Natural killer cell treated with Interleukin-12 subunit alpha and Interleukin-12 subunit beta and Interleukin-15 and Interleukin-18, amount 100 ng/mL, for 72 hours (primary cell): Measurements from ENCODE around the gene NT5E. TPM values are rescaled to one million over a fixed set of nuclear protein-coding genes. Genes with fewer than 3 reads are reported as not detected.

ENCODE experiments used
- ATAC-seq, 2 donors: fragments of 150-1000 bp; cut with Tn5 transposase in 1 of 2; sonication (Bioruptor Pico), chemical (Tn5 transposase) in 1 of 2; 2 replicates each; pipeline ENCODE4 v1.10.0; 2021
- DNase-seq: peaks from one replicate; pipeline ENCODE4 v3.0.0; 2022; ENCODE audit warnings: low spot score
- H3K27ac Mint-ChIP-seq, 2 donors: 1 replicate in 1 of 2; 2 replicates in 1 of 2; pipeline ENCODE4 v1.8.0; 2022; ENCODE audit warnings: mixed read lengths in 2 of 2, mild to moderate bottlenecking in 1 of 2, moderate library complexity in 1 of 2
- H3K27me3 Mint-ChIP-seq, 2 donors: 1 replicate in 1 of 2; 2 replicates in 1 of 2; pipeline ENCODE4 v1.8.0; 2022; ENCODE audit warnings: mixed read lengths in 2 of 2
- H3K36me3 Mint-ChIP-seq: one replicate; pipeline ENCODE4 v1.8.0; 2022; ENCODE audit warnings: mixed read lengths
- H3K4me1 Mint-ChIP-seq, 2 donors: 1 replicate in 1 of 2; 2 replicates in 1 of 2; pipeline ENCODE4 v1.8.0; 2022; ENCODE audit warnings: low read depth in 2 of 2, mixed read lengths in 2 of 2, mild to moderate bottlenecking in 1 of 2
- H3K4me3 Mint-ChIP-seq: one replicate; pipeline ENCODE4 v1.8.0; 2022; ENCODE audit warnings: mixed read lengths
- H3K9me3 Mint-ChIP-seq: 2 replicates; pipeline ENCODE4 v1.8.0; 2022; ENCODE audit warnings: mixed read lengths
- total RNA-seq, 2 donors: library from RNA; stranded (reverse); gene quantifications; one replicate each; pipeline ENCODE4 v1.2.3, GENCODE V29; 2022

The NT5E gene
- total RNA-seq, 2 donors from 2014 or later: 0.56 TPM; not detected in 1

DNA sequence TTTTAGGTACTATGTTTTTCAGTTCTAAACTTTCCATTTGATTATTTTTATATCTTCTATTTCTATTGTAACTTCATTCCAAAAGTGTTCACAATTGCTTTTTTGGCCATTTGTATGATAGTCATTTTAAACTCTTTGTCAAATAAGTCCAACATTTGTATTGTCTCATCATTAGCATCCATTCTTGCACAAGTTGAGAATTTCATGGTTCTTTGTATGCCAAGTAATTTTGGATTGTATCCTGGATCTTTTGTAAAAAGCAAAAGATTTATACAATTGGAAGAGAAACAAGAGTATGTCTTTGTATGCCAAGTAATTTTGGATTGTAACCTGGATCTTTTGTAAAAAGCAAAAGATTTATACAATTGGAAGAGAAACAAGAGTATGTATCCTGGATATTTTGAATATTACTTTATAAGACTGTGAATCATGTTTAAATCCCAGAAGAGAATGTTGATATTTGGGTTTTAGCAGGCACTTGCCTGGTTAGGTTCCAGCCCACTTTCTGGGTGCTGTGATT lies 36.9 kb upstream of the NT5E start:
- no peak overlapping the region for H3K27ac Mint-ChIP-seq
- peaks cover 17 to 36% of the 10 kb centered on the region in 2 donors for H3K27me3 Mint-ChIP-seq
- H3K4me1 Mint-ChIP-seq: no peaks in the 10 kb centered on the region
- DNase-seq: no peak
- H3K9me3 Mint-ChIP-seq: no peaks in the 10 kb centered on the region
- ATAC-seq: no peak
- H3K36me3 Mint-ChIP-seq: no peaks in the 10 kb centered on the region
- H3K4me3 Mint-ChIP-seq: no peak overlapping the region

DNA sequence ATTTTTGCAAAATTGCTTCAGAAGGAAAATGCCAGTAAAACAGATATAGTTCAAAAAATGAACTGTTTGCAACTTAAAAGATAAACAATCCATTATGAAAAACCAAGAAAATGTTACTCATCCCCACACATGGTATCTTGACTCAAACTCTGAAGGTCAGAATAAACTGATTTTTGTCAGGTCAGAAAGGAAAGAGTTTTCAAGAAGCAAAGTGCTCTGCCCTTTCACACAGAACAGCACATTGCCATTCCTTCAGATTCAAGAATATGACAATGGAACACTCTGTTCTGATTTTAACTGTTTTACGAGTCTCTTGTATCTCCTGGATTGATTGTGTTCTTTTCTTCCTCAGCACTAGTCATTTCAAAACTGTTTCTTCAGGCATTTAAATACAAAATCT lies 33.8 kb upstream of the NT5E start:
- ATAC-seq (no peak), DNase-seq (no peak)
- Mint-ChIP-seq H3K27me3 (peaks cover 19 to 38% of the 10 kb centered on the region in 2 donors), H3K36me3 (no peaks in the 10 kb centered on the region), H3K4me1 (peaks cover 0 to 5% of the 10 kb centered on the region in 2 donors), H3K4me3 (no peak overlapping the region), H3K27ac (no peak overlapping the region), H3K9me3 (no peaks in the 10 kb centered on the region)

DNA sequence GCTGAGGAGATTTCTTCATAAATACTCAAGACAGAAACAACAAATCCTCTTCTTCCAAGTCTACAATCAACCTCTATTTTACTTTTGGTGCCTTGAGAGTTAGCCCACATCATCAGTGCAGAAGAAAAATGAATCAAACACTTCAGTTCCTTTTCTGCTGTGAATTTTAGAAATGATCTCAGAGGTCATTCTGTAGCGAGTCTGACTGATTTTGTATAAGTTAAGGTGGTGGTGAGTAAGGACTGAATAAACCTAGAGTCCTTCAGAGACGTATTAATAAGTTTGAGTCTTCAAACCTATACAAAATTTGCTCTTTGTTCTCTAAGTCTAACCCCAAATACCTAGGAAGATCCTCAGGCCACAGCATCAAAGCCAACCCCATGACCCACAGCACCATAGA lies 33.1 kb upstream of the NT5E start:
- no peaks in the 10 kb centered on the region for H3K9me3 Mint-ChIP-seq

DNA sequence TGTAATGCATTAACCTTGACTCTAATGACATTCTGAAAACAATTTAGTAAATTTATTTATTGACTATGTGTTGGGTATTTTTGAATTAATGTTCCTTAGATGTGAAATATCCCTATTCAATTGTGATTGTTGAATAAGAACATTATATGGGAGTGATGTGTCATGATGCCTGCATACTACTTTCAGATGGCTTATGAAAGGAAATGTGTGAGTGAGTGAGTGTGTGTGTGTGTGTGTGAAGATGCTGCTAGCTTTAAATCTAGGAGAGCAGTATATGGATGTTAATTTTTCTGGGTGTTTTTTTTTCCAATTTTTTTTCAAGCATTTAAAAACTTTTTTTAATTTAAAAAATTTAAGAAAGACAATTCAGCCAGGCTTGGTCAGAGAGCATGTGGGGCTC lies 32.5 kb upstream of the NT5E start:
- Mint-ChIP-seq H3K36me3 (no peaks in the 10 kb centered on the region), H3K27ac (no peak overlapping the region), H3K9me3 (no peaks in the 10 kb centered on the region), H3K4me3 (no peak overlapping the region), H3K4me1 (peaks cover 0 to 5% of the 10 kb centered on the region in 2 donors), H3K27me3 (peaks cover 22 to 47% of the 10 kb centered on the region in 2 donors)
- DNase-seq (no peak), ATAC-seq (no peak)

More for the DNA sequence above, 33.1 kb upstream of the NT5E start:
- Mint-ChIP-seq H3K36me3 (no peaks in the 10 kb centered on the region), H3K4me1 (peaks cover 0 to 5% of the 10 kb centered on the region in 2 donors), H3K4me3 (no peak overlapping the region), H3K27me3 (peaks cover 22 to 44% of the 10 kb centered on the region in 2 donors), H3K27ac (no peak overlapping the region)
- DNase-seq (no peak), ATAC-seq (no peak)

DNA sequence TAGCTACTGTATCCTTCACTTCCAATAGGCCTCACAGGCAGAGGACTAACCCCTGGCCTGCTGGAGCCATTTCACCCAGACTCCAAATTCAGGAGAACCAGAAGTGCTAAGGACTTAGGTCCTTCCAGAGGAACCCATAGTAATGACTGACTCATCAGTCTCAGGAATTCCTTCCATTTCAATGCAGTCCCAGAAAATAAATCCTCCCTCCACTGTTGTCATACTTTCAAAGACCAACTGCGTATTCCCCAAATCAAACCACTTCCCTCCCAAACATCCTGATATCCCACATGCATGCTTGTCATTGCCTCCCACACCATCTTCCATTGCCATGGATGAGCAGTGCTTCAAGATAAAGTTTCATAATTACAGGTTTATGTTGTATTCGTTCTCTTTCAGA lies 31.8 kb upstream of the NT5E start:
- Mint-ChIP-seq H3K9me3 (no peaks in the 10 kb centered on the region), H3K4me3 (no peak overlapping the region)

DNA sequence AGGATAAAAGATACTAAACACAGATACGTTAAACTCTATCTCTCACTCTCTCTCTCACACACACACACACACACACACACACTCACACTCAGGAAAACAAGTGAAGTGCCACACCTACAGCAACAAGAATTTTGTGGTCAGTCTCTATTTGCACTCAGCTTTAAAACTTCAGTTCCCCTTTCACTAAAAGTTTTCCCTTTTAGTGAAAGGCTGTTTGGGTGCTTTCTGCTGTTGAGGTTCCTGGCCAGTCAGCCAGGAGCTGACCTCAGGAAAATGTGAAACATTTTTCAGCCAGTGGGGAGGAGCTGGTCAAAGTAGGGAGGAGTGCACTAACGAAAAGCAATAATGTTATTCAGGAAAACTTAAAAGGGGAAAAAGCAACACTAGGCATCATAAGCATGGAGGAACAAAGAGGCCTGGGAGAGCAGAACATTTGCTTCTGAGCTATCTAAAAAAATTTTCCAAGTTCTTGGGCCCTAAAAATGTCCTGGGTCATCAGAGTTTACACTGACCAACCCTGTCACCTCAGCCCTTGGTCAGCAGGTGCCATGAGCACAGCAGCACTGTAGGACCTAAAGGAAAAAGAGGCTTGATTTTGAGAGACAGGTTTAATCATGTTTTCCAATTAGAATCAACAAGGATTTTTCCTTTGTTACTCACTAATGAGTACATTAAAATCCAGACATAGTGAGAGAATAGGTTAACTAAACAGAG lies 30.7 kb upstream of the NT5E start:
- Mint-ChIP-seq H3K36me3 (no peaks in the 10 kb centered on the region), H3K9me3 (no peaks in the 10 kb centered on the region), H3K4me3 (no peak overlapping the region), H3K27me3 (peaks cover 17 to 41% of the 10 kb centered on the region in 2 donors), H3K4me1 (peaks cover 0 to 5% of the 10 kb centered on the region in 2 donors), H3K27ac (no peak overlapping the region)
- no peak for DNase-seq
- ATAC-seq: no peak

More for the DNA sequence above, 31.8 kb upstream of the NT5E start:
- Mint-ChIP-seq H3K36me3 (no peaks in the 10 kb centered on the region), H3K4me1 (peaks cover 0 to 5% of the 10 kb centered on the region in 2 donors), H3K27ac (no peak overlapping the region), H3K27me3 (peaks cover 17 to 42% of the 10 kb centered on the region in 2 donors)
- DNase-seq: no peak
- ATAC-seq: no peak

DNA sequence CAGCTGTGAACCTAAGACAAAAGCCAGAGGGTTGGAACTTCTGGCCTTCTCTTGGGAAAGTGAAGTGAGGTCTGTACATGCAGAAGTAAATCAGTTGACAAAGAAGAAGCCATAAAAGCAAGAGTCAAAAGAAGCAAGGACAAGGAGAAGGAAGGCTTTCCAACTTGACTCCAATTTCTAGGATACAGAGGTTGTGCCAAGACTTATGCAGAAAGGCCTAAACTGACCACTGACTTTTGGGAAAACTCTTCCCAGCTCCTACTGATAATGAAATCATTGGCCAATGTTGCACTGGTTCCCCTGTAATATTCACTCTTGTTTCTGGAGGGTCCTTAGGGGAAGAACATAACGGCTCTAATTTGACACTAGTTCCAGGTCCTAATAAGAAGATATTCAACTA lies 29.3 kb upstream of the NT5E start:
- H3K27me3 Mint-ChIP-seq: peaks cover 17 to 50% of the 10 kb centered on the region in 2 donors
- no peak overlapping the region for H3K4me3 Mint-ChIP-seq
- peaks cover 4% of the 10 kb centered on the region for H3K9me3 Mint-ChIP-seq
- ATAC-seq (no peak), DNase-seq (no peak)
- peaks cover 0 to 5% of the 10 kb centered on the region in 2 donors for H3K4me1 Mint-ChIP-seq
- peaks cover 12% of the 10 kb centered on the region for H3K36me3 Mint-ChIP-seq
- H3K27ac Mint-ChIP-seq: no peak overlapping the region

DNA sequence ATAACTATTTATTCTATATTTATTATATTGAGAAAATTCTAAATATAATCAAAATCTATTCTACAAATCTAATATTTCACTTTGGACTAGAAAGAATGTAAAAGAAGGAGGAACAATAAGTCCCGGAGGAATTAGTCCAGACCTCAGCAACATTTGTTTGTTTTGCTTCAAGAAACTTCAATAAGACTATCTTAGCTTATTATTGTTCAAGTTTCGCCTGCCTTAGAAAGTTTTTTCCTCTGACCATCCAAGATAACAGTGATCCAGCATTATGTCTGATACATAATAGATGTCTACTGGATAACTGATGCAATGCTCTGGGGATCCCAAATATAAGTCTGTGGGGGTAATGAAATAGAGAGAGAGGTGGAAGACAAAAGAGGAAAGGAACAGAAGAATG lies 28.7 kb upstream of the NT5E start:
- peaks cover 12% of the 10 kb centered on the region for H3K36me3 Mint-ChIP-seq
- DNase-seq (no peak), ATAC-seq (no peak)
- H3K27me3 Mint-ChIP-seq: peaks cover 15 to 46% of the 10 kb centered on the region in 2 donors
- H3K4me3 Mint-ChIP-seq: no peak overlapping the region
- peaks cover 0 to 5% of the 10 kb centered on the region in 2 donors for H3K4me1 Mint-ChIP-seq
- H3K9me3 Mint-ChIP-seq: peaks cover 4% of the 10 kb centered on the region
- no peak overlapping the region for H3K27ac Mint-ChIP-seq

DNA sequence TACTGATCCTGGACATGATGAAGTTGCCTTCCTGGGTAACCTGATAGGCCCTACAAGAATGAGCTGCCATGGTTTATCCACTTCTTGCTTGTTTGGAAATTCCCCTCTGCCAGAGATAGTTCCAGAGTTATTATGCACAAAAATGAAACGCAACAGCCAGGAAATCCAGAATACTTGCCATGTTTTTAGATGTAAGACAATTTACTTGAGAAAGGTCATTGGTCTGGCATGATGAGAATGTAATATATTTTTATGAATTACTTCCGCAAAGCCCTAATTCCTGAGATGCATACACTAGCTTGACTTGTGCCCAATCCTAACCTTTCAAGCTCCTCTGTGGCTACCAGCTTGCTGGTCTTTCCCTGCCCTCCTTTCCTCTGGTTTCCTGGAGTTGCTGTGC lies 27.9 kb upstream of the NT5E start:
- H3K9me3 Mint-ChIP-seq: peaks cover 4% of the 10 kb centered on the region
- no peak for DNase-seq
- ATAC-seq: no peak
- H3K4me1 Mint-ChIP-seq: peaks cover 0 to 5% of the 10 kb centered on the region in 2 donors
- H3K4me3 Mint-ChIP-seq: no peak overlapping the region
- H3K27me3 Mint-ChIP-seq: peaks cover 11 to 41% of the 10 kb centered on the region in 2 donors
- H3K36me3 Mint-ChIP-seq: peaks cover 15% of the 10 kb centered on the region
- no peak overlapping the region for H3K27ac Mint-ChIP-seq

DNA sequence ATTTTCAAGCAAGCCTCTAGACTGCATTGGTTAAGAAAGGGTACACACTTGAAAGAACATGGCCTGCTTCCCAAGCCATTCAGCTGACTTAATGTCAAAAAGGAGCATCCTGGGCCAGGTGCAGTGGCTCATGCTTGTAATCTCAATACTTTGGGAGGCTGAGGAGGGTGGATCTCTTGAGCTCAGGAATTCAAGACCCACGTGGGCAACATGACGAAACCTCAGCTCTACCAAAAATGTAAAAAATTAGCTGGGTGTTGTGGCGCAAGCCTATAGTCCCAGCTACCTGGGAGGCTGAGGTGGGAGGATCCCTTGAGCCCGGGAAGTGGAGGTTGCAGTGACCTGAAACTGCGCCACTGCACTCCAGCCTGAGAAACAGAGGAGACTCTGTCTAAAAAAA lies 26.9 kb upstream of the NT5E start:
- peaks cover 16 to 36% of the 10 kb centered on the region in 2 donors for H3K27me3 Mint-ChIP-seq
- DNase-seq: no peak
- H3K36me3 Mint-ChIP-seq: peaks cover 17% of the 10 kb centered on the region
- H3K27ac Mint-ChIP-seq: no peak overlapping the region
- peaks cover 4% of the 10 kb centered on the region for H3K9me3 Mint-ChIP-seq
- H3K4me1 Mint-ChIP-seq: peaks cover 0 to 5% of the 10 kb centered on the region in 2 donors
- no peak overlapping the region for H3K4me3 Mint-ChIP-seq
- no peak for ATAC-seq

DNA sequence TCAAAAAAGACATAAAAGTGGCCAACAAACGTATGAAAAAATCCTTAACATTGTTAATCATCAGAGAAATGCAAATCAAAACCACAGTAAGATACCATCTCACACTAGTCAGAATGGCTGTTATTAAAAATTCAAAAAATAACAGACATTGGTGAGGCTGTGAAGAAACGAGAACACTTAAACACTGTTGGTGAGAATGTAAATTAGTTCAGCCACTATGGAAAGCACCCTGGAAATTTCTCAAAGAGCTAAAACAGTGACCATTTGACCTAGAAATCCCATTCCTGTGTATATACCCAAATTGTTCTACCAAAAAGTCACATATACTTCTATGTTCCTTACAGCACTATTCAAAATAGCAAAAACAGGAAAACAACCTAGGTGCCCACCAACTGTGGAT lies 24.9 kb upstream of the NT5E start:
- no peaks in the 10 kb centered on the region for H3K4me1 Mint-ChIP-seq
- peaks cover 17% of the 10 kb centered on the region for H3K36me3 Mint-ChIP-seq
- H3K27ac Mint-ChIP-seq: no peak overlapping the region
- no peak overlapping the region for H3K4me3 Mint-ChIP-seq
- H3K27me3 Mint-ChIP-seq: peaks cover 19 to 28% of the 10 kb centered on the region in 2 donors
- H3K9me3 Mint-ChIP-seq: peaks cover 4% of the 10 kb centered on the region
- ATAC-seq (no peak), DNase-seq (no peak)

DNA sequence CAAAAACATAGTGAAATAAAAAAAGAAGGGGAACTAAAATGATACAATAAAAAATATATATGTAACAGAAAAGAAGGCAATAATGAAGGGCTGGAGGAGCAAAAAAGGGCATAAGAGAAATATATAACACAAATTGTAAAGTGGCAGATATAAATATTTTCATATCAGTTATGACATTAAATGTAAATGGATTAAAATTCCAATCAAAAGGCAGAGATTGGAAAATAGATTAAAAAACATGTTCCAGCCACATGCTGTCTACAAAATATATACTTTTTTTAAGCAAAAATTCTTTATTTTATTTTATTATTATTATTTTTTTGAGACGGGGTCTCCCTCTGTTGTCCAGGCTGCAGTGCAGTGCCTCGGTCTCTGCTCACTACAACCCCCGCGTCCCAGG lies 23.9 kb upstream of the NT5E start:
- ATAC-seq (no peak), DNase-seq (no peak)
- Mint-ChIP-seq H3K4me1 (no peaks in the 10 kb centered on the region), H3K36me3 (peaks cover 17% of the 10 kb centered on the region), H3K9me3 (peaks cover 4% of the 10 kb centered on the region), H3K27me3 (peaks cover 17 to 28% of the 10 kb centered on the region in 2 donors), H3K4me3 (no peak overlapping the region), H3K27ac (no peak overlapping the region)

DNA sequence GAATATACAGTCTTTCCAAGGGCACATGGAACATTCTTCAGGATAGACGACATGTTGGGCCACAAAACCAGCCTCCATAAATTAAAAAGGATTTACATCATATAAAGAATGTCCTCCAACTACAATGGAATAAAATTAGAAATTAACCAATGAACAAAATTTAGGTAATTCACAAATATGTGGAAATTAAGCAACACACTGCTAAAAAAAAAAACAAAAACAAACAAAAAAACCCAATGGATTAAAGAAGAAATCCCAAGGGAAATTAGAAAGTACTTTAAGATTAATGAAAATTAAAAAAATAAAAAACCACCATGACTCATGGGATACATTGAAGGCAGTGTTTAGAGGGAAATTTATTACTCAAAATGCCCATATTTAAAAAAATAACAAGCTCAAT lies 21.4 kb upstream of the NT5E start:
- Mint-ChIP-seq H3K36me3 (peaks cover 17% of the 10 kb centered on the region), H3K27me3 (peaks cover 11 to 15% of the 10 kb centered on the region in 2 donors), H3K9me3 (peaks cover 4% of the 10 kb centered on the region), H3K4me1 (no peaks in the 10 kb centered on the region), H3K27ac (no peak overlapping the region), H3K4me3 (no peak overlapping the region)
- no peak for DNase-seq
- no peak for ATAC-seq

DNA sequence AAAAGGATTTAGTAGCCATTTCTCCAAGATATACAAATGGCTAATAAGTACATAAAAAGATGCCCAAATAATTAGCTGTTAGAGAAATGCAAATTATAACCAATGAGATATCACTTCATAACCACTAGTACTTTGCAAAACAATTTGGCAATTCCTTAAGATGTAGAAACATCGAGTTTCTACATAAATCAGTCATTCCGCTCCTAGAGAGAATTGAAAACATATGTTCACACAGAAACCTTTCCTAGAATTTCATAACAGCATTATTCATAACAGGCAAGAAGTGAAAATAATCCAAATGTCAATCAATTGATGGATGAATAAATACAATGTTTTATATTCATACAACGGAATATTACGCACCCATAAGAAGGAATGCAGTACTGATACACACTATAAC lies 20.5 kb upstream of the NT5E start:
- H3K27me3 Mint-ChIP-seq: peaks cover 11 to 15% of the 10 kb centered on the region in 2 donors
- H3K27ac Mint-ChIP-seq: no peak overlapping the region
- peaks cover 16% of the 10 kb centered on the region for H3K36me3 Mint-ChIP-seq
- H3K9me3 Mint-ChIP-seq: peaks cover 4% of the 10 kb centered on the region
- ATAC-seq: no peak
- no peaks in the 10 kb centered on the region for H3K4me1 Mint-ChIP-seq
- no peak overlapping the region for H3K4me3 Mint-ChIP-seq
- DNase-seq: no peak
